Measurements from ENCODE around the gene SMCO3. TPM values are rescaled to one million over a fixed set of nuclear protein-coding genes. Genes with fewer than 3 reads are reported as not detected.

Gene SMCO3
- total RNA-seq, 4 donors from 2014 or later, result 0.12 TPM; not detected in 3

GRCh38 chr12:14842315-14842714 lies 28.3 kb upstream of the SMCO3 start:
- Histone ChIP-seq H3K4me3 (peak overlapping the region in 1 of 4 donors; percentile 8), H3K9me3 (no peaks in the 10 kb centered on the region), H3K36me3 (no peaks in the 10 kb centered on the region), H3K27ac (peak overlapping the region; percentile 29 to 67 (median 62)), H3K27me3 (no peaks in the 10 kb centered on the region), H3K4me1 (peaks cover 24 to 40% of the 10 kb centered on the region in 2 donors)
- intact Hi-C loops (cut with DNase I; ENCODE audit: low total_unique reads), result no loop called here
- ATAC-seq (no peak), DNase-seq (no peak)
- TF ChIP-seq POLR2A (IDR thresholded peaks at IDR 0.05) (no peak), CTCF (IDR thresholded peaks at IDR 0.05 in 4 of 5, conservative IDR thresholded peaks at IDR 0.05 in 1 of 5) (no peak)
- in situ Hi-C loops (cut with MboI; ENCODE audit: low sequenced_read_pairs in 4 of 4), result loop anchor here (5.0 to 25.0 kb wide), 6 partner anchors 152 to 422 kb away; partner anchors contain the start of gene RERG (in 1 of the 4)

- Histone ChIP-seq H3K4me3 (no peak overlapping the region), H3K9me3 (no peaks in the 10 kb centered on the region), H3K27me3 (no peaks in the 10 kb centered on the region), H3K27ac (peak overlapping the region; percentile 29 to 67 (median 62)), H3K36me3 (no peaks in the 10 kb centered on the region), H3K4me1 (peaks cover 22 to 35% of the 10 kb centered on the region in 2 donors)
- intact Hi-C loops (cut with DNase I; ENCODE audit: low total_unique reads) (no loop called here), in situ Hi-C loops (cut with MboI; ENCODE audit: low sequenced_read_pairs in 4 of 4) (loop anchor here (5.0 to 25.0 kb wide), 6 partner anchors 153 to 423 kb away; partner anchors contain the start of gene RERG (in 1 of the 4))
- ATAC-seq (peak; percentile 86 to 88), DNase-seq (peak; percentile 31 to 56)
- TF ChIP-seq CTCF (IDR thresholded peaks at IDR 0.05 in 4 of 5, conservative IDR thresholded peaks at IDR 0.05 in 1 of 5) (no peak), POLR2A (IDR thresholded peaks at IDR 0.05) (no peak)
These were observed 27.8 kb upstream of the SMCO3 start for GRCh38 chr12:14841761-14842160.

GRCh38 chr12:14840616-14841015 lies 26.6 kb upstream of the SMCO3 start:
- in situ Hi-C loops (cut with MboI; ENCODE audit: low sequenced_read_pairs in 4 of 4) (loop anchor here (5.0 to 25.0 kb wide), 6 partner anchors 154 to 424 kb away; partner anchors contain the start of gene RERG (in 1 of the 4)), intact Hi-C loops (cut with DNase I; ENCODE audit: low total_unique reads) (no loop called here)
- ATAC-seq, result no peak
- Histone ChIP-seq H3K36me3 (no peaks in the 10 kb centered on the region), H3K27me3 (no peaks in the 10 kb centered on the region), H3K9me3 (no peaks in the 10 kb centered on the region), H3K27ac (peak overlapping the region in 1 of 4 donors; percentile 60), H3K4me3 (no peak overlapping the region), H3K4me1 (peaks cover 22 to 25% of the 10 kb centered on the region in 2 donors)
- DNase-seq, result no peak
- TF ChIP-seq CTCF (IDR thresholded peaks at IDR 0.05 in 4 of 5, conservative IDR thresholded peaks at IDR 0.05 in 1 of 5) (no peak), POLR2A (IDR thresholded peaks at IDR 0.05) (no peak)

- in situ Hi-C loops (cut with MboI; ENCODE audit: low sequenced_read_pairs in 4 of 4), result loop anchor here in 2 of 4 donors (25.0 kb wide), 2 partner anchors 398 to 423 kb away; no protein-coding TSS in a partner anchor
- no peak for TF ChIP-seq POLR2A (IDR thresholded peaks at IDR 0.05)
- TF ChIP-seq CTCF (IDR thresholded peaks at IDR 0.05 in 4 of 5, conservative IDR thresholded peaks at IDR 0.05 in 1 of 5), result no peak
- DNase-seq, result no peak
- Histone ChIP-seq H3K9me3 (no peaks in the 10 kb centered on the region), H3K4me1 (peaks cover 22 to 25% of the 10 kb centered on the region in 2 donors), H3K27me3 (no peaks in the 10 kb centered on the region), H3K4me3 (no peak overlapping the region), H3K27ac (no peak overlapping the region), H3K36me3 (no peaks in the 10 kb centered on the region)
- intact Hi-C loops (cut with DNase I; ENCODE audit: low total_unique reads), result no loop called here
- no peak for ATAC-seq
These were observed 25.3 kb upstream of the SMCO3 start for GRCh38 chr12:14839262-14839661.

Data from gastrocnemius medialis (tissue), 4 donors.